NCI-H526 treated with DMSO at 0.1 percent for 48 hours (cell line): ENCODE data around the gene SCYL1.

Experiments
- DNase-seq: peaks from one replicate; lab custom pipeline; 2025; lab: John Stamatoyannopoulos, UW

Gene SCYL1

GRCh38 chr11:65493367-65494176, 31.3 kb upstream of the SCYL1 start:
- DNase-seq: peak; percentile 54

GRCh38 chr11:65496304-65497140, 28.4 kb upstream of the SCYL1 start:
- peak; percentile 85 for DNase-seq

GRCh38 chr11:65497141-65498041, 27.5 kb upstream of the SCYL1 start:
- peak; percentile 100 for DNase-seq

- peak; percentile 73 for DNase-seq
Observed at GRCh38 chr11:65498042-65498726, 26.7 kb upstream of the SCYL1 start.

GRCh38 chr11:65498727-65498976, 26.2 kb upstream of the SCYL1 start:
- DNase-seq: no peak

- peak; percentile 94 for DNase-seq
Observed at GRCh38 chr11:65498977-65499712, 25.7 kb upstream of the SCYL1 start, which contains the start of gene MALAT1. Gene MALAT1 (plus strand): TSS chr11:65499045.

- DNase-seq: peak; percentile 70
Observed at GRCh38 chr11:65499713-65500386, 25.0 kb upstream of the SCYL1 start.

- DNase-seq: peak; percentile 58
Observed at GRCh38 chr11:65500387-65501185, 24.3 kb upstream of the SCYL1 start.

- DNase-seq: no peak
Observed at GRCh38 chr11:65501186-65501471, 23.8 kb upstream of the SCYL1 start.

GRCh38 chr11:65501472-65502273, 23.2 kb upstream of the SCYL1 start:
- DNase-seq: peak; percentile 53

- no peak for DNase-seq
Observed at GRCh38 chr11:65502274-65502554, 22.7 kb upstream of the SCYL1 start.

GRCh38 chr11:65502555-65503367, 22.1 kb upstream of the SCYL1 start:
- peak; percentile 49 for DNase-seq

- DNase-seq: no peak
Observed at GRCh38 chr11:65503368-65503948, 21.4 kb upstream of the SCYL1 start.

GRCh38 chr11:65503949-65504673, 20.8 kb upstream of the SCYL1 start:
- DNase-seq: no peak

GRCh38 chr11:65504674-65505465, 20.0 kb upstream of the SCYL1 start:
- peak; percentile 30 for DNase-seq
